ENCODE data around the gene WDR13. TPM values are rescaled to one million over a fixed set of nuclear protein-coding genes. Genes with fewer than 3 reads are reported as not detected.

Gene WDR13
- total RNA-seq, 1 experiment from 2014 or later: 91.3 TPM

GRCh38 chrX:48591255-48591791 is 6.0 kb upstream of the WDR13 start:
- no TSS peak for BruUV-seq (replicated peaks)
- H3K4me3 ChIP-seq (ENCODE audit: low read depth in 2 of 2, low read length in 2 of 2): no peak overlapping the region
- intact Hi-C loops (cut with micrococcal nuclease; ENCODE audit: unreplicated experiment) (no loop called here), in situ Hi-C loops (cut with HindIII; ENCODE audit: low pct_unique_long_range_greater_than_20kb, low sequenced_read_pairs) (no loop called here)
- ChIA-PET CTCF (no interaction called here), POLR2A (no interaction called here)
- no peaks in the 10 kb centered on the region for H3K36me3 ChIP-seq (ENCODE audit: control insufficient read depth, insufficient read depth, low read length)
- no peaks in the 10 kb centered on the region for H3K9me3 ChIP-seq (ENCODE audit: control insufficient read depth, insufficient read depth, low read depth, low read length)
- H3K4me1 ChIP-seq (ENCODE audit: control insufficient read depth, insufficient read depth, low read length): peaks cover 3% of the 10 kb centered on the region
- TF ChIP-seq SIN3A (IDR thresholded peaks at IDR 0.05; ENCODE audit: borderline replicate concordance, insufficient read depth, low read depth, low read length) (no peak), POLR2AphosphoS5 (IDR thresholded peaks at IDR 0.05; ENCODE audit: low read depth, low read length) (no peak), TCF7L2 (IDR thresholded peaks at IDR 0.05; ENCODE audit: low read depth, low read length) (no peak), CTCF (IDR thresholded peaks at IDR 0.05) (no peak), REST (IDR thresholded peaks at IDR 0.05; ENCODE audit: insufficient read depth in 1 of 2, low read depth in 2 of 2, low read length in 1 of 2) (no peak)
- H3K27ac ChIP-seq (ENCODE audit: low read length): no peak overlapping the region
- DNase-seq (ENCODE audit: low read depth, low spot score): no peak
- peak; percentile 50 for ATAC-seq
- no peaks in the 10 kb centered on the region for H3K27me3 ChIP-seq (ENCODE audit: control insufficient read depth, insufficient read depth, low read length)

GRCh38 chrX:48592971-48593370 is 4.3 kb upstream of the WDR13 start:
- CTCF ChIA-PET: no interaction called here
- no TSS peak for BruUV-seq (replicated peaks)

More at GRCh38 chrX:48592971-48593370, 4.3 kb upstream of the WDR13 start:
- no peak for TF ChIP-seq CTCF (IDR thresholded peaks at IDR 0.05)
- TF ChIP-seq POLR2AphosphoS5 (IDR thresholded peaks at IDR 0.05; ENCODE audit: low read depth, low read length): no peak
- no peak for TF ChIP-seq REST (IDR thresholded peaks at IDR 0.05; ENCODE audit: insufficient read depth in 1 of 2, low read depth in 2 of 2, low read length in 1 of 2)
- TF ChIP-seq SIN3A (IDR thresholded peaks at IDR 0.05; ENCODE audit: borderline replicate concordance, insufficient read depth, low read depth, low read length): no peak
- no peak for TF ChIP-seq TCF7L2 (IDR thresholded peaks at IDR 0.05; ENCODE audit: low read depth, low read length)
- DNase-seq (ENCODE audit: low read depth, low spot score): no peak
- no peaks in the 10 kb centered on the region for H3K9me3 ChIP-seq (ENCODE audit: control insufficient read depth, insufficient read depth, low read depth, low read length)
- ATAC-seq: no peak
- H3K4me3 ChIP-seq (ENCODE audit: low read depth in 2 of 2, low read length in 2 of 2): no peak overlapping the region
- H3K27ac ChIP-seq (ENCODE audit: low read length): no peak overlapping the region
- H3K27me3 ChIP-seq (ENCODE audit: control insufficient read depth, insufficient read depth, low read length): no peaks in the 10 kb centered on the region
- H3K4me1 ChIP-seq (ENCODE audit: control insufficient read depth, insufficient read depth, low read length): peaks cover 3% of the 10 kb centered on the region
- in situ Hi-C loops (cut with HindIII; ENCODE audit: low pct_unique_long_range_greater_than_20kb, low sequenced_read_pairs): no loop called here
- POLR2A ChIA-PET: no interaction called here
- no peaks in the 10 kb centered on the region for H3K36me3 ChIP-seq (ENCODE audit: control insufficient read depth, insufficient read depth, low read length)
- intact Hi-C loops (cut with micrococcal nuclease; ENCODE audit: unreplicated experiment): no loop called here
